A204.1 (cell line): ENCODE results near the gene HSPA14.
A peak's percentile ranks its signal among the peaks of the same experiment; 100 is the strongest.
"Not testable (repeated sequence)": the region's sequence is repeated elsewhere in the genome, so short reads cannot be mapped to it uniquely, and the experiment has no call there.

Source experiments
- FAIRE-seq: peaks from 2 replicates; lab custom pipeline; 2012; peaks lifted over from hg19 to GRCh38; lab: Jason Lieb, UNC

The HSPA14 gene, protein sequence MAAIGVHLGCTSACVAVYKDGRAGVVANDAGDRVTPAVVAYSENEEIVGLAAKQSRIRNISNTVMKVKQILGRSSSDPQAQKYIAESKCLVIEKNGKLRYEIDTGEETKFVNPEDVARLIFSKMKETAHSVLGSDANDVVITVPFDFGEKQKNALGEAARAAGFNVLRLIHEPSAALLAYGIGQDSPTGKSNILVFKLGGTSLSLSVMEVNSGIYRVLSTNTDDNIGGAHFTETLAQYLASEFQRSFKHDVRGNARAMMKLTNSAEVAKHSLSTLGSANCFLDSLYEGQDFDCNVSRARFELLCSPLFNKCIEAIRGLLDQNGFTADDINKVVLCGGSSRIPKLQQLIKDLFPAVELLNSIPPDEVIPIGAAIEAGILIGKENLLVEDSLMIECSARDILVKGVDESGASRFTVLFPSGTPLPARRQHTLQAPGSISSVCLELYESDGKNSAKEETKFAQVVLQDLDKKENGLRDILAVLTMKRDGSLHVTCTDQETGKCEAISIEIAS

DNA sequence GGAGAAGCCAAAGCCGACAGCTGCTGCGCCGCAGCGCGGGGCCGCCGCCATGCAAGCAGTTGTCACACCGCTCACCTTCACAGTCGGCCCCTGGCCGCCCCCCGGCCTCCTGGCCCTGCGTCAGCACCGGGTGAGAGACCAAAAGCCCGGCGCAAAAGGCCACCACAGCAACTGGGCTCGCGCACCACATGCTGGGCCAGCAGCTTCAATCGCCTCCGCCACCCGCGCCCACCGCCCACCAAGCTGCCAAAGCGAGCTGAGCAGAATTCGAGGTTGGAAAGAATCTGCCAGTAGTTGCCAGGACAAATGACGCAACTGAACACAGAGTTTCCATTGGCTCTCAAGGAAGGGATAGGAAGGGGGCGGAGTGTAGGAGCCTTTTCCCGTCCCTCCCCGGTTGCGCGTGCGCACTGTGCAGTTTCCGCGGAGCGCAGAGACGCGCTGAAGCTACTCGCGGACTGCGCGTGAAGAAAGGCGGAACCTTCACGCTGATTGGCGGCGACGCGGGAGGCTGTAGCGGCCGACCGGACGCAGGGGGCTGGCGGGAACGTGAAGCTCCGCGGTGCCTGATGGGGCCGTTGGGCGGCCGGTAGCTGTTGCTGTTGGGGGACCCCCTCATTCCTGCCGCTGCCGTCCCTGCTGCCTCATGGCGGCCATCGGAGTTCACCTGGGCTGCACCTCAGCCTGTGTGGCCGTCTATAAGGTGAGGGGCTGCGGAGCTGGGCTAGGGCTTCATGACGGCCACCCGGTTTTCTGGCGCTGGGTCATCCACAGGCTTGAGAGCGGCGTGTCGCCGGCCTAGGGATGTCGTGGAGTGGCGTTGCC, at the start of gene HSPA14, which contains the start of the genes CDNF and MSANTD7:
Gene HSPA14 (plus strand): TSS at position 550 of the 825 bp plus-strand sequence. CDS start 97 bp downstream, at position 647.
Gene CDNF (minus strand): TSS at position 281 of the 825 bp plus-strand sequence. CDS start 91 bp downstream, at position 190.
Gene MSANTD7 (plus strand): TSS at position 550 of the 825 bp plus-strand sequence. CDS start 3,979 bp downstream, outside the sequence.
- peak; percentile 86 for FAIRE-seq

DNA sequence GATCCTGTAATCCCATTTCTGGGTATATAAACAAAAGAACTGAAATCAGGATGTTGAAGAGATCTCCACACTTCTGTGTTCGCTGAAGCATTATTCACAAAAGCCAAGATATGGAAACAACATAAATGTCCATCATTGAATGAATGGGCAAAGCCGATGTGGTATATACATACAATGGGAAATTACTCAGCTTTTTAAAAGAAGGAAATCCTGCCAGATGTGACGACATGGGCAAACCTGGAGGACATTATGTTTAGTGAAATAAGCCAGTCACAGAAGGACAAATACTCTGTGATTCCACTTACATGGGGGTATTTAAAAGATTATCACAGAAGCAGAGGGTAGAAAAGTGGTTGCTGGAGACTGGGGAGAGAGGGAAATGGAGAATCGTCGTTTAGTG, 39.5 kb upstream of the HSPA14 start:
- FAIRE-seq, result no peak

GRCh38 chr10:14800397-14800796, 37.7 kb upstream of the HSPA14 start:
- FAIRE-seq, result no peak

GRCh38 chr10:14801723-14802122, 36.4 kb upstream of the HSPA14 start:
- FAIRE-seq, result no peak

GRCh38 chr10:14803827-14804226, 34.3 kb upstream of the HSPA14 start:
- FAIRE-seq, result no peak

- no peak for FAIRE-seq
Observed at GRCh38 chr10:14806318-14806717, 31.8 kb upstream of the HSPA14 start.

GRCh38 chr10:14810969-14811953, 26.8 kb upstream of the HSPA14 start:
- FAIRE-seq, result no peak

- no peak for FAIRE-seq
Observed at GRCh38 chr10:14812271-14812670, 25.8 kb upstream of the HSPA14 start.

GRCh38 chr10:14815681-14816080, 22.4 kb upstream of the HSPA14 start:
- no peak for FAIRE-seq

- not testable (repeated sequence) for FAIRE-seq
Observed at GRCh38 chr10:14816717-14817116, 21.4 kb upstream of the HSPA14 start.

- no peak for FAIRE-seq
Observed at GRCh38 chr10:14820010-14820774, 17.9 kb upstream of the HSPA14 start.

DNA sequence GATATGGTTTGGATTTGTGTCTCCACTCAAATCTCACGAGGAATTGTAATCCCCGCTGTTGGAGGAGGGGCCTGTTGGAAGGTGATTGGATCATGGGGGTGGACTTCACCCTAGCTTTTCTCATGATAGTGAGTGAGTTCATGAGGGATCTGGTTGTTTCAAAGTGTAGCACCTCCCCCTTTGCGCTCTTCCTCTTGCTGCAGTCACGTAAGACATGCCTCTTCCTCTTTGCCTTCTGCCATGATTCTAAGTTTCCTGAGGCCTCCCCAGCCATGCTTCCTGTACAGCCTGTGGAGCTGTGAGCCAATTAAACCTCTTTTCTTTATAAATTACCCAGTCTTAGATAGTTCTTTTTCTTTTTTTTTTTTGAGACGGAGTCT, 17.3 kb upstream of the HSPA14 start:
- FAIRE-seq, result no peak

DNA sequence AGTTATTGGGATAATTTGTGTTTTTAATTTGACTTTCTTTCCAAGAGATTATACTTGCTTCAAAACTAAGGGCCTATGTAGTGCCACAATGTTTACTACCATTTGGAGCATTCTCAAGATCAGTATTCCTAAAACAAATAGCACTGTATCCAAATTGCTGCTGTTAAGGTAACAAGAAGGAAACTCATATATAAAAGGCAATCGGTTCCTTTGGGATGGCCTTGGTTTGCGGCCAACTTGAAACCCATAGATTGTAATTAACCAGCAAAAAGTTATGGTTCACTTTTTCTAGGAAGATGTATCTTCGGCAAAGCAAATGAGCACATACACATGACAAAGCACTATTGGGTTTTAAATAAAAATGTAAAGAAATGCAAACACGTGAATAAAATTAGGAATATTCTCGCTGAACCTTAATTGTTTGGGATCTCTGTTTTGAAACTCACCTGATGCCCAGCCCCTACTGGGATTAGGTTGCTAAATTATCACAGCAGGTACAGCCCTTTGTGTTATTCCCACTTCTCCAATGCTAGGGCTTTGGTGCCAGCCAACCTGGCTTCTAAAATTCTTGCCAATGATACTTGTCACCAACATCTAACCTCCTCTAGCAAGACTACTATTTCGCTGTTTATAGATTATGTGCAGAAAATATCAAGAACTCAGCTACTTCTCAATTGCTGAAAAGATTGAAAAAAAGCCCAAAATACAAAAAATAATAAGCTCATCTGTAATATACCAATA, 16.3 kb upstream of the HSPA14 start:
- FAIRE-seq, result no peak

GRCh38 chr10:14822879-14823755, 15.0 kb upstream of the HSPA14 start:
- FAIRE-seq, result peak; percentile 58

- FAIRE-seq, result no peak
Observed at GRCh38 chr10:14823966-14824365, 14.1 kb upstream of the HSPA14 start.

GRCh38 chr10:14826076-14826829, 11.9 kb upstream of the HSPA14 start:
- no peak for FAIRE-seq

GRCh38 chr10:14833106-14833505, 5.0 kb upstream of the HSPA14 start:
- FAIRE-seq, result no peak

GRCh38 chr10:14836208-14836607, 1.9 kb upstream of the HSPA14 start:
- FAIRE-seq, result no peak
